HCT116 (cell line): ENCODE data around the gene TGOLN2. TPM values are rescaled to one million over a fixed set of nuclear protein-coding genes. Genes with fewer than 3 reads are reported as not detected.
A peak's percentile ranks its signal among the peaks of the same experiment; 100 is the strongest.

Experiments
- ATAC-seq: fragments of 200-7000 bp; cut with Tn5 transposase; 2 replicates; pipeline ENCODE4 v1.9.1; 2020; ENCODE audit warnings: mild to moderate bottlenecking, moderate library complexity
- Bru-seq: library from RNA; stranded (reverse); fragments of 400-500 nt; gene quantifications from one replicate; lab custom pipeline; 2021; lab: Mats Ljungman, UMichigan
- BruChase-seq, 2 experiments: library from RNA; stranded (reverse); fragments of 400-500 nt; gene quantifications; one replicate each; lab custom pipeline; 2021; lab: Mats Ljungman, UMichigan
- BruUV-seq: library from RNA; stranded (reverse); fragments of 400-500 nt; replicated peaks from 2 replicates; lab custom pipeline; 2021; lab: Mats Ljungman, UMichigan
- CTCF ChIA-PET: fragments of 300-600 bp; sonication (Branson Sonifier 250); formaldehyde crosslinking; loops from one replicate; lab custom pipeline; 2021; ENCODE audit warnings: antibody characterized with exemption; lab: Charles Lee
- POLR2A ChIA-PET: fragments of 300-600, 350-600 bp; sonication (Branson Sonifier 250); formaldehyde crosslinking; loops from one replicate; lab custom pipeline; 2021; ENCODE audit warnings: antibody characterized with exemption; lab: Charles Lee
- RAD21 ChIA-PET, 2 experiments: fragments of 300-600 bp; sonication (Branson Sonifier 250); formaldehyde crosslinking; loops; one replicate each; lab custom pipeline; 2023; ENCODE audit warnings: low total read pairs in 2 of 2; ENCODE audit not compliant: uncharacterized antibody in 2 of 2, unreplicated experiment in 2 of 2, low non-redundant PET in 1 of 2; lab: Charles Lee
- DNase-seq: peaks from one replicate; pipeline ENCODE4 v3.0.0-alpha.2; 2010; ENCODE audit warnings: low read depth, low spot score
- H2AFZ ChIP-seq: fragments of 200-600 bp; shearing (Covaris generic), sonication (generic); 2 replicates; pipeline ENCODE4 v1.6.1; 2017; ENCODE audit warnings: low read depth, mixed run types, mixed read lengths, antibody characterized with exemption, low read length; ENCODE audit not compliant: poor library complexity, severe bottlenecking
- H3K27ac ChIP-seq: 2 replicates; pipeline ENCODE4 v1.5.1; 2012; ENCODE audit warnings: low read depth, low read length
- H3K27me3 ChIP-seq: fragments of 200-600 bp; sonication (generic); 2 replicates; pipeline ENCODE4 v1.6.1; 2016; ENCODE audit warnings: mixed run types, low read length, mixed read lengths; ENCODE audit not compliant: insufficient read depth
- H3K36me3 ChIP-seq, 2 experiments: fragments of 200-500 bp in 1 of 2; fragments of 200-600 bp in 1 of 2; sonication (Bioruptor generic) in 1 of 2; sonication (generic) in 1 of 2; 2 replicates each; pipeline versions ENCODE4 v1.5.1 to v1.6.1; 2014 to 2016; ENCODE audit warnings: low read length in 2 of 2, inconsistent platforms in 1 of 2, mixed read lengths in 1 of 2, mixed run types in 1 of 2; ENCODE audit not compliant: insufficient read depth in 2 of 2, control insufficient read depth in 1 of 2
- H3K4me1 ChIP-seq, 2 experiments: fragments of 200-600 bp in 1 of 2; sonication (generic) in 1 of 2; 2 replicates each; pipeline versions ENCODE4 v1.5.1 to v1.6.1; 2012 to 2017; ENCODE audit warnings: low read length in 2 of 2, inconsistent platforms in 1 of 2, mild to moderate bottlenecking in 1 of 2, mixed read lengths in 1 of 2, mixed run types in 1 of 2, moderate library complexity in 1 of 2; ENCODE audit not compliant: insufficient read depth in 2 of 2, control insufficient read depth in 1 of 2
- H3K4me2 ChIP-seq: fragments of 200-600 bp; sonication (generic); 2 replicates; pipeline ENCODE4 v1.6.1; 2017; ENCODE audit warnings: mixed run types, low read length, mixed read lengths
- H3K4me3 ChIP-seq, 2 experiments: fragments of 200-600 bp in 1 of 2; sonication (generic) in 1 of 2; replicated peaks in 1 of 2; 2 replicates each; pipeline ENCODE4 v1.5.1; 2011 to 2016; ENCODE audit warnings: low read length in 2 of 2, control low read depth in 1 of 2, low read depth in 1 of 2, mild to moderate bottlenecking in 1 of 2, mixed read lengths in 1 of 2, mixed run types in 1 of 2
- H3K79me2 ChIP-seq: fragments of 200-600 bp; sonication (generic); 2 replicates; pipeline ENCODE4 v1.6.1; 2017; ENCODE audit warnings: mild to moderate bottlenecking, mixed run types, low read length, moderate library complexity, mixed read lengths; ENCODE audit not compliant: insufficient read depth
- H3K9ac ChIP-seq: fragments of 200-600 bp; sonication (generic); 2 replicates; pipeline ENCODE4 v1.6.1; 2016; ENCODE audit warnings: low read length, mixed read lengths
- H3K9me2 ChIP-seq: fragments of 200-600 bp; sonication (generic), shearing (Covaris generic); 2 replicates; pipeline ENCODE4 v1.6.1; 2017; ENCODE audit warnings: mixed run types, mild to moderate bottlenecking, moderate library complexity; ENCODE audit not compliant: insufficient read depth
- H3K9me3 ChIP-seq, 2 experiments: fragments of 200-500 bp in 1 of 2; fragments of 200-600 bp in 1 of 2; sonication (Bioruptor generic) in 1 of 2; sonication (generic) in 1 of 2; 2 replicates each; pipeline ENCODE4 v1.6.1; 2014 to 2017; ENCODE audit warnings: low read length in 2 of 2, mixed read lengths in 2 of 2, inconsistent platforms in 1 of 2, low read depth in 1 of 2, mild to moderate bottlenecking in 1 of 2, mixed run types in 1 of 2, moderate library complexity in 1 of 2; ENCODE audit not compliant: control insufficient read depth in 1 of 2, insufficient read depth in 1 of 2
- H4K20me1 ChIP-seq: fragments of 200-600 bp; sonication (generic), shearing (Covaris generic); 2 replicates; pipeline ENCODE4 v1.6.1; 2017; ENCODE audit warnings: mixed run types, mild to moderate bottlenecking, moderate library complexity; ENCODE audit not compliant: insufficient read depth
- CBX3 ChIP-seq: IDR thresholded peaks from 2 replicates; pipeline ENCODE4 v1.6.1; 2012; ENCODE audit warnings: low read depth
- CTCF ChIP-seq, 3 experiments: fragments of 200-600 bp in 1 of 3; sonication (generic) in 1 of 3; IDR thresholded peaks in 2 of 3; conservative IDR thresholded peaks in 1 of 3; 2 replicates each; pipeline ENCODE4 v1.5.1; 2012 to 2017; ENCODE audit warnings: low read depth in 2 of 3, low read length in 2 of 3, antibody characterized with exemption in 1 of 3, borderline replicate concordance in 1 of 3, control low read depth in 1 of 3, mild to moderate bottlenecking in 1 of 3, mixed read lengths in 1 of 3, mixed run types in 1 of 3, moderate library complexity in 1 of 3; ENCODE audit not compliant: insufficient read depth in 1 of 3
- EGR1 ChIP-seq: IDR thresholded peaks from 2 replicates; pipeline ENCODE4 v1.6.1; 2012; ENCODE audit warnings: low read depth
- ELF1 ChIP-seq: IDR thresholded peaks from 2 replicates; pipeline ENCODE4 v1.6.1; 2012; ENCODE audit warnings: low read depth, borderline replicate concordance
- EZH2 ChIP-seq: fragments of 200-600 bp; sonication (generic); IDR thresholded peaks from 2 replicates; pipeline ENCODE4 v1.6.1; 2017; ENCODE audit warnings: antibody characterized with exemption, mixed run types
- FOSL1 ChIP-seq: IDR thresholded peaks from 2 replicates; pipeline ENCODE4 v1.6.1; 2012; ENCODE audit warnings: low read depth
- JUND ChIP-seq: IDR thresholded peaks from 2 replicates; pipeline ENCODE4 v1.6.1; 2012
- MAX ChIP-seq: IDR thresholded peaks from 2 replicates; pipeline ENCODE4 v1.6.1; 2012
- POLR2A ChIP-seq: IDR thresholded peaks from 2 replicates; pipeline ENCODE4 v1.7.0; 2011; ENCODE audit warnings: borderline replicate concordance; ENCODE audit not compliant: insufficient read depth, insufficient read length; ENCODE audit errors: extremely low read depth
- POLR2AphosphoS5 ChIP-seq: IDR thresholded peaks from 2 replicates; pipeline ENCODE4 v1.6.1; 2011; ENCODE audit warnings: mild to moderate bottlenecking, low read depth, low read length, moderate library complexity
- SIN3A ChIP-seq: IDR thresholded peaks from 2 replicates; pipeline ENCODE4 v1.6.1; 2012; ENCODE audit warnings: low read depth
- SP1 ChIP-seq: IDR thresholded peaks from 2 replicates; pipeline ENCODE4 v1.6.1; 2012; ENCODE audit warnings: low read depth
- YY1 ChIP-seq: IDR thresholded peaks from 2 replicates; pipeline ENCODE4 v1.6.1; 2011; ENCODE audit warnings: low read length, low read depth, moderate library complexity, mild to moderate bottlenecking; ENCODE audit not compliant: insufficient replicate concordance; ENCODE audit errors: extremely low read depth
- ZFX ChIP-seq: fragments of 450-650 bp; IDR thresholded peaks from 2 replicates; pipeline ENCODE4 v1.6.1; 2017
- ZNF274 ChIP-seq: fragments of 200-500 bp; sonication (Bioruptor generic); IDR thresholded peaks from 2 replicates; pipeline ENCODE4 v1.6.1; 2014; ENCODE audit warnings: mild to moderate bottlenecking, low read depth, low read length, inconsistent platforms
- intact Hi-C: fragments of 100-400 bp; cut with micrococcal nuclease; formaldehyde crosslinking; loops from 2 replicates; pipeline ENCODE4 v1.10.0; 2022
- long read RNA-seq: library from polyadenylated mRNA; unstranded; transcript quantifications from one replicate; pipeline ENCODE4 v2.0.0, GENCODE V29; 2021; ENCODE audit not compliant: unreplicated experiment
- polyA plus RNA-seq: library from polyadenylated mRNA; unstranded; fragments of >200 nt; gene quantifications from 2 replicates; pipeline ENCODE4 v1.2.1, GENCODE V29; 2012; ENCODE audit warnings: missing spikeins
- total RNA-seq: library from RNA; stranded (reverse); gene quantifications from one replicate; pipeline ENCODE4 v1.2.1, GENCODE V29; 2021; ENCODE audit not compliant: unreplicated experiment
- TF ChIP-seq, protein P1 (sequence below): IDR thresholded peaks from 2 replicates; pipeline ENCODE4 v1.6.1; 2011; ENCODE audit warnings: mild to moderate bottlenecking, low read length, moderate library complexity; ENCODE audit not compliant: insufficient replicate concordance; ENCODE audit errors: extremely low read depth

TGOLN2 gene
- total RNA-seq (43.2 TPM), Bru-seq, nascent RNA (percentile 93 among the genes with signal in this experiment), BruChase-seq, experiment 1, labeled RNA remaining after a 6-hour chase (percentile 99 among the genes with signal in this experiment), BruChase-seq, experiment 2, labeled RNA remaining after a 2-hour chase (percentile 98 among the genes with signal in this experiment)
- 19.8 and 24.8 TPM in 2 replicates for polyA plus RNA-seq
- long read RNA-seq, full-length matches to known transcripts: 9 of 58 reads
- long read RNA-seq, partial matches to known transcripts: 1 of 58 reads
- long read RNA-seq, other reads (novel, unspliced or antisense): 48 of 58 reads

GRCh38 chr2:85327822-85328617 is at the start of gene TGOLN2:
TSS of gene TGOLN2 (minus strand) at chr2:85327989. CDS start at chr2:85327962, 27 bp downstream.
- Histone ChIP-seq H3K9ac (peak within 1 kb of the TSS; percentile 86), H3K27ac (peak within 1 kb of the TSS; percentile 76), H3K4me2 (peak within 1 kb of the TSS; percentile 90), H4K20me1 (peaks cover 5% of the 10 kb centered on the region; the same call in 1 of the 2 replicates), H3K9me2 (no peaks in the 10 kb centered on the region), H3K79me2 (peaks cover 41% of the 10 kb centered on the region), H3K36me3 (peaks cover 15 to 25% of the 10 kb centered on the region in 2 experiments; a peak in 2 of 4 replicates), H3K9me3 (no peaks in the 10 kb centered on the region), H2AFZ (no peak within 1 kb of the TSS), H3K4me3 (peak within 1 kb of the TSS; percentile 89 to 96), H3K4me1 (peaks cover 10 to 21% of the 10 kb centered on the region in 2 experiments), H3K27me3 (no peaks in the 10 kb centered on the region)
- ChIA-PET CTCF (interaction anchor here (1.0 kb wide), 1 partner anchor 28 kb away, joined by 4 read pairs; no protein-coding TSS in a partner anchor), RAD21 (interaction anchor here in 1 of 2 experiments (0.6 kb wide), 1 partner anchor 61 kb away, joined by 4 read pairs; no protein-coding TSS in a partner anchor), POLR2A (interaction anchor here (0.6 to 1.4 kb wide), 7 partner anchors 11 to 693 kb away, joined by 3 to 6 read pairs (median 4); partner anchors contain the start of genes ELMOD3, MAT2A and RETSAT)
- peak; percentile 77 for DNase-seq
- BruUV-seq: TSS peak; percentile 92
- no peak for TF ChIP-seq EZH2
- peak; percentile 98 for TF ChIP-seq POLR2A
- no peak for TF ChIP-seq ZFX
- peak; percentile 74 for TF ChIP-seq CBX3
- no peak for TF ChIP-seq CTCF (IDR thresholded peaks at IDR 0.05 in 2 of 3, conservative IDR thresholded peaks at IDR 0.05 in 1 of 3; ENCODE audit: borderline replicate concordance in 1 of 3, insufficient read depth in 1 of 3, low read depth in 2 of 3, low read length in 2 of 3)
- TF ChIP-seq JUND: peak; percentile 36; the same call in 1 of the 2 replicates
- peak; percentile 99 for TF ChIP-seq POLR2AphosphoS5
- TF ChIP-seq SIN3A: peak; percentile 98
- peak; percentile 87 for TF ChIP-seq MAX
- TF ChIP-seq SP1: peak; percentile 59
- TF ChIP-seq ELF1: peak; percentile 85
- peak; percentile 51 for TF ChIP-seq YY1
- no peak for TF ChIP-seq FOSL1
- no peak for TF ChIP-seq ZNF274
- TF ChIP-seq EGR1: no peak
- TF ChIP-seq, protein P1, sequence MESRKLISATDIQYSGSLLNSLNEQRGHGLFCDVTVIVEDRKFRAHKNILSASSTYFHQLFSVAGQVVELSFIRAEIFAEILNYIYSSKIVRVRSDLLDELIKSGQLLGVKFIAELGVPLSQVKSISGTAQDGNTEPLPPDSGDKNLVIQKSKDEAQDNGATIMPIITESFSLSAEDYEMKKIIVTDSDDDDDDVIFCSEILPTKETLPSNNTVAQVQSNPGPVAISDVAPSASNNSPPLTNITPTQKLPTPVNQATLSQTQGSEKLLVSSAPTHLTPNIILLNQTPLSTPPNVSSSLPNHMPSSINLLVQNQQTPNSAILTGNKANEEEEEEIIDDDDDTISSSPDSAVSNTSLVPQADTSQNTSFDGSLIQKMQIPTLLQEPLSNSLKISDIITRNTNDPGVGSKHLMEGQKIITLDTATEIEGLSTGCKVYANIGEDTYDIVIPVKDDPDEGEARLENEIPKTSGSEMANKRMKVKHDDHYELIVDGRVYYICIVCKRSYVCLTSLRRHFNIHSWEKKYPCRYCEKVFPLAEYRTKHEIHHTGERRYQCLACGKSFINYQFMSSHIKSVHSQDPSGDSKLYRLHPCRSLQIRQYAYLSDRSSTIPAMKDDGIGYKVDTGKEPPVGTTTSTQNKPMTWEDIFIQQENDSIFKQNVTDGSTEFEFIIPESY: peak; percentile 97
- intact Hi-C loops: loop anchor here (10.0 kb wide), 1 partner anchor 227 kb away; no protein-coding TSS in a partner anchor
- peak; percentile 99 for ATAC-seq
